WTC11 (cell line): ENCODE measurements around the gene MSI2. TPM values are rescaled to one million over a fixed set of nuclear protein-coding genes. Genes with fewer than 3 reads are reported as not detected.

Experiments
- ATAC-seq: fragments of 200-7000 bp; cut with Tn5 transposase; 2 replicates; pipeline ENCODE4 v1.10.0; 2021; ENCODE audit warnings: mild to moderate bottlenecking, moderate library complexity
- CTCF ChIA-PET: fragments of 300-600 bp; sonication (Branson Sonifier 250); formaldehyde crosslinking; loops from one replicate; lab custom pipeline; 2021; ENCODE audit warnings: antibody characterized with exemption; lab: Charles Lee
- POLR2A ChIA-PET: fragments of 350-600 bp; sonication (Branson Sonifier 250); formaldehyde crosslinking; loops from one replicate; lab custom pipeline; 2021; ENCODE audit warnings: antibody characterized with exemption; lab: Charles Lee
- DNase-seq: peaks from one replicate; pipeline ENCODE4 v3.0.0; 2021; ENCODE audit warnings: low spot score
- H3K27ac Mint-ChIP-seq: 2 replicates; pipeline ENCODE4 v1.8.0; 2021; ENCODE audit warnings: mixed read lengths
- H3K27me3 Mint-ChIP-seq: 2 replicates; pipeline ENCODE4 v1.8.0; 2021; ENCODE audit warnings: low read depth, mild to moderate bottlenecking, moderate library complexity, mixed read lengths
- H3K36me3 Mint-ChIP-seq: 2 replicates; pipeline ENCODE4 v1.8.0; 2021; ENCODE audit warnings: mixed read lengths
- H3K4me1 Mint-ChIP-seq: 2 replicates; pipeline ENCODE4 v1.8.0; 2022; ENCODE audit warnings: mixed read lengths
- H3K4me3 Mint-ChIP-seq: 2 replicates; pipeline ENCODE4 v1.8.0; 2021; ENCODE audit warnings: mild to moderate bottlenecking, moderate library complexity, mixed read lengths
- H3K9me3 Mint-ChIP-seq: 2 replicates; pipeline ENCODE4 v1.8.0; 2021; ENCODE audit warnings: mixed read lengths
- CBFB ChIP-seq: sonication (generic); formaldehyde crosslinking; IDR thresholded peaks from 2 replicates; pipeline ENCODE4 v1.8.1; 2022; ENCODE audit warnings: mild to moderate bottlenecking, low read depth, missing genetic modification reagents
- EMX1 ChIP-seq: fragments of 250-450 bp; sonication (Bioruptor Pico); IDR thresholded peaks from 2 replicates; pipeline ENCODE4 v1.8.0; 2021; ENCODE audit warnings: mild to moderate bottlenecking
- GRHL2 ChIP-seq: fragments of 250-450 bp; sonication (Bioruptor Pico); IDR thresholded peaks from 2 replicates; pipeline ENCODE4 v1.8.0; 2022; ENCODE audit warnings: mild to moderate bottlenecking, moderate library complexity; ENCODE audit not compliant: insufficient replicate concordance, severe bottlenecking
- IRF2 ChIP-seq: sonication (generic); formaldehyde crosslinking; IDR thresholded peaks from 2 replicates; pipeline ENCODE4 v1.8.0; 2022; ENCODE audit warnings: low read depth, missing genetic modification reagents, borderline replicate concordance
- KAT7 ChIP-seq: sonication (generic); formaldehyde crosslinking; IDR thresholded peaks from 2 replicates; pipeline ENCODE4 v1.8.1; 2023; ENCODE audit warnings: missing genetic modification reagents, mild to moderate bottlenecking, borderline replicate concordance
- RORB ChIP-seq: fragments of 250-450 bp; sonication (Bioruptor Pico); IDR thresholded peaks from 2 replicates; pipeline ENCODE4 v1.9.0; 2021; ENCODE audit warnings: mild to moderate bottlenecking
- SMAD3 ChIP-seq: sonication (generic); formaldehyde crosslinking; IDR thresholded peaks from 2 replicates; pipeline ENCODE4 v1.8.0; 2022; ENCODE audit warnings: missing genetic modification reagents, mild to moderate bottlenecking, borderline replicate concordance
- TEAD1 ChIP-seq: sonication (generic); formaldehyde crosslinking; IDR thresholded peaks from 2 replicates; pipeline ENCODE4 v1.8.0; 2022; ENCODE audit warnings: mild to moderate bottlenecking, missing genetic modification reagents
- TP53 ChIP-seq: sonication (generic); formaldehyde crosslinking; IDR thresholded peaks from 2 replicates; pipeline ENCODE4 v1.8.1; 2023; ENCODE audit warnings: mild to moderate bottlenecking, missing genetic modification reagents
- ZNF219 ChIP-seq: sonication (generic); formaldehyde crosslinking; IDR thresholded peaks from 2 replicates; pipeline ENCODE4 v1.8.0; 2023; ENCODE audit warnings: missing genetic modification reagents, mild to moderate bottlenecking, borderline replicate concordance
- ZNF232 ChIP-seq: sonication (generic); formaldehyde crosslinking; IDR thresholded peaks from 2 replicates; pipeline ENCODE4 v1.8.0; 2022; ENCODE audit warnings: mild to moderate bottlenecking, missing genetic modification reagents
- ZNF263 ChIP-seq: sonication (generic); formaldehyde crosslinking; IDR thresholded peaks from 2 replicates; pipeline ENCODE4 v1.8.1; 2022; ENCODE audit warnings: low read depth, mild to moderate bottlenecking, moderate library complexity, missing genetic modification reagents
- ZNF396 ChIP-seq: fragments of 250-450 bp; sonication (Bioruptor Pico); IDR thresholded peaks from 2 replicates; pipeline ENCODE4 v1.8.0; 2021; ENCODE audit warnings: mild to moderate bottlenecking, moderate library complexity, borderline replicate concordance
- ZNF423 ChIP-seq: fragments of 250-450 bp; sonication (Bioruptor Pico); IDR thresholded peaks from 2 replicates; pipeline ENCODE4 v2.1.2; 2022; ENCODE audit warnings: mild to moderate bottlenecking, moderate library complexity
- total RNA-seq: library from RNA; stranded (reverse); gene quantifications from 3 replicates; pipeline ENCODE4 v1.2.3, GENCODE V29; 2021
- TF ChIP-seq, protein P1 (sequence below): sonication (generic); formaldehyde crosslinking; IDR thresholded peaks from 2 replicates; pipeline ENCODE4 v1.8.0; 2022; ENCODE audit warnings: mild to moderate bottlenecking, missing genetic modification reagents
- TF ChIP-seq, protein P2 (sequence below): fragments of 250-450 bp; sonication (Bioruptor Pico); IDR thresholded peaks from 2 replicates; pipeline ENCODE4 v1.8.0; 2021; ENCODE audit warnings: mild to moderate bottlenecking
- TF ChIP-seq, protein P3 (sequence below): sonication (generic); formaldehyde crosslinking; IDR thresholded peaks from 2 replicates; pipeline ENCODE4 v1.8.0; 2023; ENCODE audit warnings: mild to moderate bottlenecking, missing genetic modification reagents
- TF ChIP-seq, protein P4 (sequence below): sonication (generic); formaldehyde crosslinking; IDR thresholded peaks from 2 replicates; pipeline ENCODE4 v1.8.0; 2023; ENCODE audit warnings: missing genetic modification reagents
- TF ChIP-seq, protein P5 (sequence below): fragments of 250-450 bp; sonication (Bioruptor Pico); conservative IDR thresholded peaks from 2 replicates; pipeline ENCODE4 v1.9.0; 2021; ENCODE audit warnings: mild to moderate bottlenecking
- TF ChIP-seq, protein P6 (sequence below): fragments of 250-450 bp; sonication (Bioruptor Pico); IDR thresholded peaks from 2 replicates; pipeline ENCODE4 v2.1.2; 2022; ENCODE audit warnings: mild to moderate bottlenecking, moderate library complexity

Gene MSI2
- total RNA-seq, 1 experiment from 2014 or later = 82.1 TPM

DNA sequence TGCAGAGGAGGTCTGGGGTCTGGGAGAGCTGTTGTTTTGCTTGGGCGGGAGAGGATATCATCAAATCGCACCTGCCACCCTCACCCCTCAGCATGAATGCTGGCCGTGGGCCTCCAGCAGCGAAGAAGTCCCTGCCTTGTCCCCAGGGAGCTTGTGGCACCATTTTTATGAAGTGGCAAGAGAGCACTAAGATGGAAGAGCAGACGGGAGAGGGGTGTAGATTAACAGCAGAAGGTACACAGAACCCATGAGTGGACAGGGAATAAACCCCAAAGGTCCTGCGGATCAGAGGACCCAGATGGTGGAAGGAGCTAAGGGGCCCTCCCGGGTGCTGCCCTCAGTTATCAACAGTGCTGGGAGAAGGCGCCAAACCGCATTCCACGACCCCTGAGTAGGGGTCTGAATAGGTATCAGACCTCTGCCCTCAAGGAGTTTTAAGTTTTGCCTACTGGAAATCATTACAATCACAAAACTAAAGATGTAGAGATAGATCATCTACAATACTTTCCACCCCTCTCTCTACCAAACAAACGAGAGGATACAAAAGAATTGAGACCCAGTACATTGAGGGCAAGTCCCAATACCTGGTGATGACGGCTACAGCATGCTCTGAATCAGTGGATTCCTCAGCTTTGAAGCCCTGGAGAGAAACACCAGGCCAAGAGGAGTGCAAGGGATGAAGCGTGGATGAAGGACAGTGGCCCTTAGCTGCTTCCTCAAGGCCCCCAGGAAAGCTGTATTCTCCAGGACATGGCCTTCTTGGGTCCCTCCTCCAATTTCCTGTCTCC is 428.6 kb downstream of the MSI2 start:
- H3K4me1 Mint-ChIP-seq = peaks cover 34% of the 10 kb centered on the region
- H3K27me3 Mint-ChIP-seq = no peaks in the 10 kb centered on the region
- peak; percentile 21 for ATAC-seq
- no peak for TF ChIP-seq ZNF263 (CRISPR knock-in tag)
- TF ChIP-seq, protein P1, sequence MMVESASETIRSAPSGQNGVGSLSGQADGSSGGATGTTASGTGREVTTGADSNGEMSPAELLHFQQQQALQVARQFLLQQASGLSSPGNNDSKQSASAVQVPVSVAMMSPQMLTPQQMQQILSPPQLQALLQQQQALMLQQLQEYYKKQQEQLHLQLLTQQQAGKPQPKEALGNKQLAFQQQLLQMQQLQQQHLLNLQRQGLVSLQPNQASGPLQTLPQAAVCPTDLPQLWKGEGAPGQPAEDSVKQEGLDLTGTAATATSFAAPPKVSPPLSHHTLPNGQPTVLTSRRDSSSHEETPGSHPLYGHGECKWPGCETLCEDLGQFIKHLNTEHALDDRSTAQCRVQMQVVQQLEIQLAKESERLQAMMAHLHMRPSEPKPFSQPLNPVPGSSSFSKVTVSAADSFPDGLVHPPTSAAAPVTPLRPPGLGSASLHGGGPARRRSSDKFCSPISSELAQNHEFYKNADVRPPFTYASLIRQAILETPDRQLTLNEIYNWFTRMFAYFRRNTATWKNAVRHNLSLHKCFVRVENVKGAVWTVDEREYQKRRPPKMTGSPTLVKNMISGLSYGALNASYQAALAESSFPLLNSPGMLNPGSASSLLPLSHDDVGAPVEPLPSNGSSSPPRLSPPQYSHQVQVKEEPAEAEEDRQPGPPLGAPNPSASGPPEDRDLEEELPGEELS (CRISPR knock-in tag) = no peak
- no peak for TF ChIP-seq GRHL2 (CRISPR knock-in tag)
- TF ChIP-seq RORB = no peak
- no peak for TF ChIP-seq TP53 (CRISPR knock-in tag)
- no peak for TF ChIP-seq SMAD3 (CRISPR knock-in tag)
- TF ChIP-seq, protein P2, sequence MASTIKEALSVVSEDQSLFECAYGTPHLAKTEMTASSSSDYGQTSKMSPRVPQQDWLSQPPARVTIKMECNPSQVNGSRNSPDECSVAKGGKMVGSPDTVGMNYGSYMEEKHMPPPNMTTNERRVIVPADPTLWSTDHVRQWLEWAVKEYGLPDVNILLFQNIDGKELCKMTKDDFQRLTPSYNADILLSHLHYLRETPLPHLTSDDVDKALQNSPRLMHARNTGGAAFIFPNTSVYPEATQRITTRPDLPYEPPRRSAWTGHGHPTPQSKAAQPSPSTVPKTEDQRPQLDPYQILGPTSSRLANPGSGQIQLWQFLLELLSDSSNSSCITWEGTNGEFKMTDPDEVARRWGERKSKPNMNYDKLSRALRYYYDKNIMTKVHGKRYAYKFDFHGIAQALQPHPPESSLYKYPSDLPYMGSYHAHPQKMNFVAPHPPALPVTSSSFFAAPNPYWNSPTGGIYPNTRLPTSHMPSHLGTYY = no peak
- no peak for TF ChIP-seq ZNF396 (CRISPR knock-in tag)
- no peak for TF ChIP-seq EMX1 (CRISPR knock-in tag)
- TF ChIP-seq, protein P3, sequence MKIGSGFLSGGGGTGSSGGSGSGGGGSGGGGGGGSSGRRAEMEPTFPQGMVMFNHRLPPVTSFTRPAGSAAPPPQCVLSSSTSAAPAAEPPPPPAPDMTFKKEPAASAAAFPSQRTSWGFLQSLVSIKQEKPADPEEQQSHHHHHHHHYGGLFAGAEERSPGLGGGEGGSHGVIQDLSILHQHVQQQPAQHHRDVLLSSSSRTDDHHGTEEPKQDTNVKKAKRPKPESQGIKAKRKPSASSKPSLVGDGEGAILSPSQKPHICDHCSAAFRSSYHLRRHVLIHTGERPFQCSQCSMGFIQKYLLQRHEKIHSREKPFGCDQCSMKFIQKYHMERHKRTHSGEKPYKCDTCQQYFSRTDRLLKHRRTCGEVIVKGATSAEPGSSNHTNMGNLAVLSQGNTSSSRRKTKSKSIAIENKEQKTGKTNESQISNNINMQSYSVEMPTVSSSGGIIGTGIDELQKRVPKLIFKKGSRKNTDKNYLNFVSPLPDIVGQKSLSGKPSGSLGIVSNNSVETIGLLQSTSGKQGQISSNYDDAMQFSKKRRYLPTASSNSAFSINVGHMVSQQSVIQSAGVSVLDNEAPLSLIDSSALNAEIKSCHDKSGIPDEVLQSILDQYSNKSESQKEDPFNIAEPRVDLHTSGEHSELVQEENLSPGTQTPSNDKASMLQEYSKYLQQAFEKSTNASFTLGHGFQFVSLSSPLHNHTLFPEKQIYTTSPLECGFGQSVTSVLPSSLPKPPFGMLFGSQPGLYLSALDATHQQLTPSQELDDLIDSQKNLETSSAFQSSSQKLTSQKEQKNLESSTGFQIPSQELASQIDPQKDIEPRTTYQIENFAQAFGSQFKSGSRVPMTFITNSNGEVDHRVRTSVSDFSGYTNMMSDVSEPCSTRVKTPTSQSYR (CRISPR knock-in tag) = no peak
- TF ChIP-seq ZNF423 (CRISPR knock-in tag) = no peak
- no peak for TF ChIP-seq IRF2 (CRISPR knock-in tag)
- no peak for TF ChIP-seq TEAD1 (CRISPR knock-in tag)
- CTCF ChIA-PET = interaction anchor here (1.0 to 2.4 kb wide), 6 partner anchors 13 to 98 kb away, joined by 3 to 19 read pairs (median 5); no protein-coding TSS in a partner anchor
- H3K4me3 Mint-ChIP-seq = no peak overlapping the region
- H3K36me3 Mint-ChIP-seq = no peaks in the 10 kb centered on the region
- peaks cover 11% of the 10 kb centered on the region; the same call in 1 of the 2 replicates for H3K9me3 Mint-ChIP-seq
- H3K27ac Mint-ChIP-seq = no peak overlapping the region
- DNase-seq = no peak
- POLR2A ChIA-PET = no interaction called here

DNA sequence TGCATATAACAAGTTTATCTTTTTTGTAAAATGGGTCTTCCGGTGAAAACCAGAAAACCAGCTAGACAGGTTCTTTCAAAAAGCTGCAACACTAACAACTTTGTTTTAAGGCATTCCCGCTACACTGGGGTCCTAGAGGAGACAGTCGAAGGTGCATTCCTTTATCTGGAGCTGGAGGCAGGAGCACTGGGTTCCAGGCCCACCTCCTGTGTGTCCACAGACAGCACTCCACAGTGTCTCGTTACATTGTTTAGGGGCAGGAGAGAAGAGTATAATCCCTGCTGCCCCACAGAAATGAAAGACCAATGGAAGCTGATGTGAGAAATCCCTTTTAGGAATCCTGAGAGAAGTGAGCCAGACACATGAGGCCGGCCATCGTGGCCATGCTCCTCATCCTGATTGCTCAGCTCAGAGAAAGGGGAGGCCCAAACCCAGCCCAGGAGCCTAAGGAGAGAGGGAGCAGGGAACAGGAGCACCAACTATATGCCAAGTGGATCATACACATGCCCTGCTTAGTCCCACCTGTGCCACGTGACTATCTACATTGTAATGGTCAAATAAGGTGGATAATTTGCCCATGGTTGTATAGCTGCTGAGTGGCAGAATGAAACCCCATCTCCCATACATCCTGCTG is 429.3 kb downstream of the MSI2 start:
- TF ChIP-seq ZNF219 (CRISPR knock-in tag) = no peak
- TF ChIP-seq KAT7 (CRISPR knock-in tag) = no peak
- TF ChIP-seq, protein P4, sequence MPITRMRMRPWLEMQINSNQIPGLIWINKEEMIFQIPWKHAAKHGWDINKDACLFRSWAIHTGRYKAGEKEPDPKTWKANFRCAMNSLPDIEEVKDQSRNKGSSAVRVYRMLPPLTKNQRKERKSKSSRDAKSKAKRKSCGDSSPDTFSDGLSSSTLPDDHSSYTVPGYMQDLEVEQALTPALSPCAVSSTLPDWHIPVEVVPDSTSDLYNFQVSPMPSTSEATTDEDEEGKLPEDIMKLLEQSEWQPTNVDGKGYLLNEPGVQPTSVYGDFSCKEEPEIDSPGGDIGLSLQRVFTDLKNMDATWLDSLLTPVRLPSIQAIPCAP (CRISPR knock-in tag) = no peak
- TF ChIP-seq ZNF263 (CRISPR knock-in tag) = no peak
- no peak for TF ChIP-seq ZNF232 (CRISPR knock-in tag)
- no peak for TF ChIP-seq CBFB
- TF ChIP-seq, protein P5, sequence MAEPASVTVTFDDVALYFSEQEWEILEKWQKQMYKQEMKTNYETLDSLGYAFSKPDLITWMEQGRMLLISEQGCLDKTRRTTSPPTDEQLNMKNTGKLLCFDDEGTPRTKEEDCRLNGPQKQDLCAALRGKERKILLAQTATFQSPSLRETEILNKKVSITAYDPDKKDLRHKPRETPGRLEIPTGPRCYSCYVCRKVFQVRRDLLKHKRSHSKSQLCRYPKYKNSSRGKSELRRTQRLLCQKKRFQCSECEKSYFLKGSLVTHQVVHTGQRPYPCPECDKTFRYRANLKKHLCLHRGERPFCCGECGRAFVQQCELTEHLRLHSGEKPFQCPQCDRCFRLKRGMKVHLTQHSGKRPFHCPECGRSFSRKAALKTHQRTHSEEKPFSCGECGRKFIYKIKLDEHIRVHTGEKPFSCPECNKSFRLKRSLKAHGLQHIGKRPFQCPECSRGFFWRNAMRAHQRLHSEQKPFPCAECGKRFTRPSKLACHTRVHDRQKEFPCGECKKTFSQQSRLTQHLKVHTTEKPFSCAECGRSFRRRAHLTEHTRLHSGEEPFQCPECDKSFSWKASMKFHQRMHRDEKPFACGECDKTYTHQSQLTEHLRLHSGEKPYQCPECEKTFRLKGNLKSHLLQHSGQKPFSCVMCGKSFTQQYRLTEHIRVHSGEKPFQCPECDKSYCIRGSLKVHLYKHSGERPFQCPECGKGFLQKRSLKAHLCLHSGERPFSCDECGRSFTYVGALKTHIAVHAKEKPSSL (CRISPR knock-in tag) = no peak
- TF ChIP-seq, protein P6, sequence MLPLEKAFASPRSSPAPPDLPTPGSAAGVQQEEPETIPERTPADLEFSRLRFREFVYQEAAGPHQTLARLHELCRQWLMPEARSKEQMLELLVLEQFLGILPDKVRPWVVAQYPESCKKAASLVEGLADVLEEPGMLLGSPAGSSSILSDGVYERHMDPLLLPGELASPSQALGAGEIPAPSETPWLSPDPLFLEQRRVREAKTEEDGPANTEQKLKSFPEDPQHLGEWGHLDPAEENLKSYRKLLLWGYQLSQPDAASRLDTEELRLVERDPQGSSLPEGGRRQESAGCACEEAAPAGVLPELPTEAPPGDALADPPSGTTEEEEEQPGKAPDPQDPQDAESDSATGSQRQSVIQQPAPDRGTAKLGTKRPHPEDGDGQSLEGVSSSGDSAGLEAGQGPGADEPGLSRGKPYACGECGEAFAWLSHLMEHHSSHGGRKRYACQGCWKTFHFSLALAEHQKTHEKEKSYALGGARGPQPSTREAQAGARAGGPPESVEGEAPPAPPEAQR (CRISPR knock-in tag) = no peak
- ATAC-seq (peak; percentile 66), DNase-seq (no peak)
- Mint-ChIP-seq H3K27me3 (no peaks in the 10 kb centered on the region), H3K9me3 (peaks cover 11% of the 10 kb centered on the region; the same call in 1 of the 2 replicates), H3K27ac (no peak overlapping the region), H3K4me1 (peaks cover 31% of the 10 kb centered on the region), H3K4me3 (no peak overlapping the region), H3K36me3 (no peaks in the 10 kb centered on the region)
- ChIA-PET POLR2A (no interaction called here), CTCF (interaction anchor here (0.7 to 2.4 kb wide), 7 partner anchors 14 to 97 kb away, joined by 3 to 19 read pairs (median 5); no protein-coding TSS in a partner anchor)
